HG02884 (cell line): Measurements from ENCODE around the gene DISC1.

Source experiments
- ATAC-seq: cut with Tn5 transposase; IDR thresholded peaks from one replicate; pipeline ENCODE4 v1.9.1; 2021; ENCODE audit warnings: mild to moderate bottlenecking, moderate library complexity; ENCODE audit not compliant: unreplicated experiment

The DISC1 gene

GRCh38 chr1:231971397-231972110 lies 345.0 kb downstream of the DISC1 start:
- no peak for ATAC-seq

GRCh38 chr1:231972111-231972445 lies 345.5 kb downstream of the DISC1 start:
- no peak for ATAC-seq

GRCh38 chr1:231973830-231974229 lies 347.2 kb downstream of the DISC1 start:
- no peak for ATAC-seq

GRCh38 chr1:231976231-231976630 lies 349.6 kb downstream of the DISC1 start:
- ATAC-seq: no peak

DNA sequence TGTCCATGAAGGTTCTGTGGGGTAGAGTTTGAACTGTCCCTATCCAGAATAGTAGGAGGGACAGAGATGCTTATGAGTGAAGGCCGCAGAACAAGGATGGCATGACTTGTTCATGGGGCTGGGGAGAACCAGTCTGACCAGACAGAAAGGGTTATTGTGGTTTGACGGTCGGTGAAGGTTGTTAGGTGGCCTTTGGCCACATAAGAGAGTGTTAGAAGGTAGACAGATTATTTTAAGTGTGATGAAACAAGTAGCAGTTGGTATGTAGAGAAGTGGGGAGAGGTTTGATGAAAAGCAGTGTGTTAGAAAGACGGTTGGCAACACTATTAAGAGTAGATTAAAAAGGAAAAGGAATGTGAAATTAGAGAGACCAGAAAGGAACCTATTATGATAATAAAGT lies 355.1 kb downstream of the DISC1 start:
- no peak for ATAC-seq

GRCh38 chr1:231982871-231983587 lies 356.4 kb downstream of the DISC1 start:
- no peak for ATAC-seq

DNA sequence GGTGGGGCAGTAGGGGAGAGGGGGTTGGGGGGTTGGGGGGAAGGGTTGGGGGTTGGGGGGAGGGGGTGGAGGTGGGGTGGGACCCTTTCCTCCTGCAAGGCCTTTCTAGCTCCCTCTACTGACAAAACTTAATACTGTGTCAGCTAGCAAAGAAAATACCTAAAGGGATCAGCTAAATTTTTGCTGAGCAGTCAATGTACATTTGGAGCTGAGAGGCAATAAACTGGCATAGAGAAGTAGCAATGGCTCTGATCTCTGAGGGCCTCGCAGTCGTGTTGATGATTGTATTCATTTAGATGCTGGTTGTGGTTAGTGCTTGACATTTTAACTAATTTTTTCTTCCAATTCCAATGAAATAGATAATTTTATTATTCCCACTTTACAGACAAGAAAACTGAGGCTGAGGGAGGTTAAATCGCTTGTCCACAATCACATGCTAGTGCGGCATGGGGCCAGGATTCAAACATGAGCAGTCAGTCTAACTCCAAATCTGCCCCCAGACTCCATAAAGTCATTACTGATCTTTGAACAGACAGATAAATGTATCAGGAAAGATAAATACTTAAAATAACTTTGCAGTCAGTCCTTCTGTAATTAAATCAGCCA lies 357.1 kb downstream of the DISC1 start:
- ATAC-seq: no peak

DNA sequence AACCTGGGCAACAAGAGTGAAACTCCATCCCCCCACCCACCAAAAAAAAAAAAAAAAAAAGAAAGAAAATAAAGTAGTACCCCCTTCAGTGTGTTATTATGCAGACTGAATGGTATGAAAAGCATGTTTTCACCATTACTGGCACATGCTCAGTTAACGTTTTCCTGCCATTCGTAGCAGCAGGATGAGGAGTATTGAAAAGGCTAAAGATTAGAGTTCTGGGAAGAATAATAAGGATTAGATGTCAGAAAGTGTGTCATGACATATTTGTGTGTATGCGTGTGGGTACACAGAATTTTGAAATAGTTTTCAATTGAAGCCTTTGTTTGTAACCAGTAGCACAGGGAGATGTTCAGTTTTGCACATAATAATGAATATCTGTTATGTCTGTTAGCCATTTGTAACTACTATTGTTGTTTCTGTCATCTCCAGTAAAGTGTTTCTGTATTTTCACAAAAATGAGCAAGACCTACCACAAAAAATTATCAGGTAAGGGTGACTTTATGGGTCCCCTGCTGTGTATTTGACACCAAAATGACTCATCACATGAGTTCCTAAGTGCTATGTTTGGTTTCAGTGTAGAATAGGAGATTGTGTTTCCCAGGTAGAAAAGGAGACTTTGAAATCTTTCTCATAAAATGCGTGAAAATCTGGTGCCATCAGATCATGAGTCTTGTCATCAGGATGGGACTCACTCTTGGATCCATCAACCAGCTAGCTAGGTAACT lies 358.9 kb downstream of the DISC1 start:
- no peak for ATAC-seq

DNA sequence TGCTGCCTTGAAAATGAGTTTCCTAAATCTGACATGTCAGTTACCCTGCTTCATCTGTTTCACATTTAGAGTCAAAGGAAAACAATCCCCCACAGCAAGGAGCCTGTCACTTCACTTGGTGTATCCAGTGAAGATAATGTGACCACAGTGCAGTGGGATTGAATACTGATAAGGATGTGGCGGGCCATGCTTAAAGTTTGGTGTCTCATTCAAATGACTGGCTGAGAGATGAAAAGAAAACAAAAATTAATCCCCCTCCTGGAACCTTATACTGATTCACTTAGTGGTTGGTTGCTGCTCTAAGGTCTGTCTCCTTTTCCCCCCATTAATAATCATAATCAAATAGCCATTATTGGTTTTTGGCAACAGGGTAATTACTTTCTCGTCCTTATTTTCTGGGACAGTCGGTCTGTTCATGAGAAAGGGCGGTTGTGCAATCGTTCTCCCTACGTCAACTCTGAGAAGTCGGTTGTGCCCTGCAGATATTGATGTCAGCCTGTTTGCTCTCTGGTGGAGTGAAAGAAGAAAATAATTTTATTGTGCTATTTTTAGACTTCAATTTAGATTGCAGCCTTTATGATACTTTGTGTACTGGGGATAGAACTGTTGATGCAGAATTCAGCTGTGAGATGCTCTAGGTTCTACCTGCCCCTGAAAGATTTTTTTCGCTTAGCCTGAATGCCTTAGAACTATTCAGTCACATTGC lies 360.2 kb downstream of the DISC1 start:
- ATAC-seq: no peak

- ATAC-seq: no peak
Observed at GRCh38 chr1:231990388-231990787, 363.8 kb downstream of the DISC1 start.

GRCh38 chr1:231991231-231991630 lies 364.6 kb downstream of the DISC1 start:
- no peak for ATAC-seq

DNA sequence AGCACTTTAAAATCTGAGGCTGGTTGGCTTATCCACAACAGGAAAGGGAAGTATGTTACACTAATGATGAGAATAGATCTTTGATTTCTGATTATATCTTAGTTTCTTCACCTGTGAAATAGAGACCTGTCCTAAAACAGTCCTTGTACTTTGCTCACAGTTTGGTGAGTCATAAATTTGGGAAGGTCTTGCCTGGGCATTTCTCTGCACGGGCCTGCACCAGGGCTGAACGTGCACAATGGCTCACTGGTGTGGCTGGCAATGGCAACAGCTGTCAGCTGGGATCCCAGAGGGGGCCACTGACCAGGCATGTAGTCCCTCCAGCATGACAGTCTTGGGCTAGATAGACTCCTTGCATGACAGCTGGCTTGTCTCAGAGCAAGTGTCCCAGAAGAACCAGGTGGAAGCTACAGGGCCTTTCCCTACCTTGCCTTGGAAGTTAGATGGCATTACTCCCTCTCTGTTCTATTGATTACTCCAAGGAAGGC lies 367.4 kb downstream of the DISC1 start:
- ATAC-seq: no peak

DNA sequence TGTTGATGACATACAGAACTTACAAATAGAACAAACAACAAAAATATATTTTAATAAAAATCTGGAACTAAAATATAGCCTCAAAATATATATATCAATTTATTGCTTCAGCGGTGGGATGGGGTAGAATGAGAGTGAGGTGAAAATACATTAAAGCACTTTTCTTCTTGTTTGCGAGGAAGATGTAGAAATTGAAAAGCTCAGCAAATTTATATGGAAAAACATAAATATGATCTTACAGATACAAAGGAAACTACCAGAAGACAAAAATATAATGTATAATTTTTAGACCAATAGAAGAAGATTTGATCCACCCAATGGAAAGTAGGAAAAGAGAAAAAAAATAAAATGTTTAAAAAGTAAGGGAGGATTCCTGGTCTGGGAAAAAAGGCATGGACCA lies 372.2 kb downstream of the DISC1 start:
- ATAC-seq: no peak

GRCh38 chr1:232005300-232005699 lies 378.7 kb downstream of the DISC1 start:
- ATAC-seq: no peak

- ATAC-seq: no peak
Observed at GRCh38 chr1:232009741-232010140, 383.2 kb downstream of the DISC1 start.

DNA sequence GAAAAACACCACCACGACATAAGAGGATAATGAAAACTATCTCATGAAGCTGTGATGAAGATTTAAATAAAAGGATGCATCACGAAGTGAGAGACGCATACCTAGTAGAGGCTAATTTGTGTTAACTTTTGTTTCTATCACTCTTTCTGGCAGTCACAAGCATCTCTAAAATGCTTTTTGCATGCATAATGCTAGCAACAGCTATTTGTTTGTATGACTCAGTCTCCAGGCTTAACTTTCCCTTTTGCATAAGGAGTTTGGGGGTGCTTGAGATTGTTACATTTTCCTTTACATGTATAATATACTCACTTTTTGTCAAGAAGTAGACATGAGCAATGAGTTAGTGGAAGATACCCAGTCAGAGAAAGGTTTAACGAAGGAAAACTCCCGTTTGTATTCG lies 385.4 kb downstream of the DISC1 start:
- no peak for ATAC-seq

GRCh38 chr1:232012773-232013386 lies 386.3 kb downstream of the DISC1 start:
- ATAC-seq: no peak

DNA sequence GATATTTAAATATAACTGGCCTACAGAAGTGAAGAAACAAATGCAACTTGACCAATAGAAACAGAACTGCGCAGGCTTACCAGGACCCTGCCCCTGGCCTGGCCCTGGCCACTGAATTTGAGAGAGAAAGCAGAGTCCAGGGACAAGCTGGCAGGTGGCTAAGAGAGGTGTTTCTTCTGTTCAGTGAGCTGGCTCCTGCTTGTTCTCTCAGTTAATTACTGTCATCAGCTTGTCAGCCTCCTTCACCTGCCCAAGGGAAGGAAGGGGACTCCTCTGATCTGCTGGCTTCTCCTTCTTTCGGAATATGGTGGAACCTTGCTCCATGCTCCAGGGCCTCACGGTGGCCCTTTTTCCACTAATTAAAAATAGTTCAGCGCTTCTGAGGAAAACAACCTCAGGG lies 388.4 kb downstream of the DISC1 start:
- ATAC-seq: no peak

DNA sequence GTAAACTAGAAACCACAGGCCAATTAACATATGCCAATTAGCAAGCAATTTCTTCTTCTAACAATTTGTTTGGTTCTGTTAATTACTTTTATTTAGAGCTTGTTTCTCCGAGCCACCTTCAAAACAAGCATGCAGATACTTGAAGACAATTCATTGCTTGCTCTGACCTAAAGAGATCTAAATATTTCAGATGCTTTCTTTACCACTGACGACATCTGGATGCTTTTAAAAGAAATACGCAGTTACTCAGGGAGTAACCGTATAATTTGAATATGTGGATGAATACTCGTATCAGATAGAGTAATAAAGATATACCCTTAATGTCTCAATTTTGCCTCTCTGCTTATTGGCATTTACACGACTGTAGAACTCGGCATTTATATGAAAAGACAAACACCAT lies 390.0 kb downstream of the DISC1 start:
- no peak for ATAC-seq

DNA sequence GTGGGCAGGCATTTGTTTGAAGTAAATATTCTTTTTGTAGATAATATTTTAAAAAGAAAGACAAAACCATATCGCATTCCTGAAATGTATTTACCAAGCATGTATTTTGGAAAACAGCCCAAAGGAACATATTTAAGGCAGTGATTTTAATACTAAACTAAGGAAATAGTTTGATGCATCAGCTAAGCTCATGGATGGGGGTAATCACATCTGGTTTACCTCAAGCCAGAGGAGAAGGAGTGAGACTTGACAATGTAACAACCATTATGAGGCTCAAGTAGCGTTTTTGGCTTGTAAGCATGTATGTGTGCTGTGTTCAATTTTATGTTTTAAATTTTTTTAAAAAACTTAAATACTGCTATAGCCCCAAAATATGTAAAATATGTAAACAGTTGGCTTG lies 390.5 kb downstream of the DISC1 start:
- no peak for ATAC-seq
